Breast epithelium (tissue), 4 donors: Measurements from ENCODE around the gene CLCN2. TPM values are rescaled to one million over a fixed set of nuclear protein-coding genes. Genes with fewer than 3 reads are reported as not detected.

ENCODE experiments used
- DNase-seq, 2 donors: peaks; one replicate each; pipeline ENCODE4 v3.0.0-alpha.2; 2019; ENCODE audit warnings: low spot score in 2 of 2
- H3K27ac ChIP-seq, 2 donors: fragments of 200-600 bp; sonication (generic) in 1 of 2; one replicate each; pipeline ENCODE4 v1.5.1; 2016 to 2019; ENCODE audit warnings: mild to moderate bottlenecking in 1 of 2
- H3K27me3 ChIP-seq, 2 donors: fragments of 200-600 bp; sonication (generic) in 1 of 2; one replicate each; pipeline versions ENCODE4 v1.5.1 to v1.6.0; 2017 to 2019; ENCODE audit warnings: control low read depth in 1 of 2, mild to moderate bottlenecking in 1 of 2
- H3K36me3 ChIP-seq: fragments of 200-600 bp; one replicate; pipeline ENCODE4 v1.5.1; 2019
- H3K4me1 ChIP-seq, 2 donors: fragments of 200-600 bp; sonication (generic); one replicate each; pipeline ENCODE4 v1.5.1; 2016 to 2019; ENCODE audit warnings: control low read depth in 1 of 2
- H3K4me3 ChIP-seq, 3 donors: fragments of 200-600 bp; sonication (generic); 1 replicate in 2 of 3; 2 replicates in 1 of 3; pipeline ENCODE4 v1.5.1; 2016 to 2019; ENCODE audit warnings: mild to moderate bottlenecking in 3 of 3, moderate library complexity in 2 of 3
- H3K9me3 ChIP-seq, 2 donors: fragments of 200-600 bp; sonication (generic) in 1 of 2; one replicate each; pipeline ENCODE4 v1.5.1; 2016 to 2019; ENCODE audit warnings: control low read depth in 1 of 2
- POLR2A ChIP-seq: fragments of 450-650 bp; IDR thresholded peaks from one replicate; pipeline ENCODE4 v1.6.1; 2016; ENCODE audit warnings: antibody characterized with exemption, mild to moderate bottlenecking, moderate library complexity
- POLR2AphosphoS5 ChIP-seq, 3 donors: sonication (generic); formaldehyde crosslinking; IDR thresholded peaks; one replicate each; pipeline ENCODE4 v1.6.1; 2017; ENCODE audit warnings: antibody characterized with exemption in 3 of 3
- intact Hi-C: fragments of 100-400 bp; cut with DNase I; formaldehyde crosslinking; loops from one replicate; pipeline ENCODE4 v1.15.1; 2023; ENCODE audit warnings: low total_unique reads
- total RNA-seq, 3 donors: library from RNA; depleted of rRNA; stranded (reverse); fragments of >200 nt; gene quantifications; one replicate each; pipeline ENCODE4 v1.1.0, GENCODE V29; 2016
- TF ChIP-seq, protein P1 (sequence below), 3 donors: fragments of 450-650 bp; IDR thresholded peaks; one replicate each; pipeline ENCODE4 v1.5.1; 2016 to 2017; ENCODE audit warnings: antibody characterized with exemption in 3 of 3, mild to moderate bottlenecking in 3 of 3, moderate library complexity in 3 of 3

The CLCN2 gene
- total RNA-seq, 3 donors from 2014 or later, result 2.1 to 4.2 (median 2.6) TPM

GRCh38 chr3:184315543-184315867, 45.9 kb downstream of the CLCN2 start:
- TF ChIP-seq POLR2A, result no peak
- TF ChIP-seq, protein P1, sequence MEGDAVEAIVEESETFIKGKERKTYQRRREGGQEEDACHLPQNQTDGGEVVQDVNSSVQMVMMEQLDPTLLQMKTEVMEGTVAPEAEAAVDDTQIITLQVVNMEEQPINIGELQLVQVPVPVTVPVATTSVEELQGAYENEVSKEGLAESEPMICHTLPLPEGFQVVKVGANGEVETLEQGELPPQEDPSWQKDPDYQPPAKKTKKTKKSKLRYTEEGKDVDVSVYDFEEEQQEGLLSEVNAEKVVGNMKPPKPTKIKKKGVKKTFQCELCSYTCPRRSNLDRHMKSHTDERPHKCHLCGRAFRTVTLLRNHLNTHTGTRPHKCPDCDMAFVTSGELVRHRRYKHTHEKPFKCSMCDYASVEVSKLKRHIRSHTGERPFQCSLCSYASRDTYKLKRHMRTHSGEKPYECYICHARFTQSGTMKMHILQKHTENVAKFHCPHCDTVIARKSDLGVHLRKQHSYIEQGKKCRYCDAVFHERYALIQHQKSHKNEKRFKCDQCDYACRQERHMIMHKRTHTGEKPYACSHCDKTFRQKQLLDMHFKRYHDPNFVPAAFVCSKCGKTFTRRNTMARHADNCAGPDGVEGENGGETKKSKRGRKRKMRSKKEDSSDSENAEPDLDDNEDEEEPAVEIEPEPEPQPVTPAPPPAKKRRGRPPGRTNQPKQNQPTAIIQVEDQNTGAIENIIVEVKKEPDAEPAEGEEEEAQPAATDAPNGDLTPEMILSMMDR (IDR thresholded peaks at IDR 0.05), result no peak
- TF ChIP-seq POLR2AphosphoS5 (IDR thresholded peaks at IDR 0.05), result no peak
- H3K36me3 ChIP-seq, result no peaks in the 10 kb centered on the region
- peaks cover 11 to 36% of the 10 kb centered on the region in 2 donors for H3K4me1 ChIP-seq
- intact Hi-C loops, result loop anchor here (10.0 kb wide), 1 partner anchor 1521 kb away; the partner anchor contains the start of gene ATP11B
- H3K27ac ChIP-seq, result peak overlapping the region; percentile 95 to 99
- peak overlapping the region; percentile 63 to 86 (median 64) for H3K4me3 ChIP-seq
- no peaks in the 10 kb centered on the region for H3K9me3 ChIP-seq
- no peak for DNase-seq
- no peaks in the 10 kb centered on the region for H3K27me3 ChIP-seq

- Histone ChIP-seq H3K9me3 (no peaks in the 10 kb centered on the region), H3K4me1 (peaks cover 6 to 31% of the 10 kb centered on the region in 2 donors), H3K36me3 (no peaks in the 10 kb centered on the region), H3K27me3 (no peaks in the 10 kb centered on the region), H3K27ac (peak overlapping the region; percentile 95 to 99), H3K4me3 (peak overlapping the region; percentile 63 to 86 (median 64))
- intact Hi-C loops, result loop anchor here (10.0 kb wide), 1 partner anchor 1520 kb away; the partner anchor contains the start of gene ATP11B
- peak; percentile 76 to 84 for DNase-seq
- TF ChIP-seq POLR2A (no peak), POLR2AphosphoS5 (IDR thresholded peaks at IDR 0.05) (peak; percentile 7 to 85 (median 60))
- TF ChIP-seq, protein P1 (IDR thresholded peaks at IDR 0.05), result no peak
Measured at GRCh38 chr3:184314700-184315542, 46.5 kb downstream of the CLCN2 start.

DNA sequence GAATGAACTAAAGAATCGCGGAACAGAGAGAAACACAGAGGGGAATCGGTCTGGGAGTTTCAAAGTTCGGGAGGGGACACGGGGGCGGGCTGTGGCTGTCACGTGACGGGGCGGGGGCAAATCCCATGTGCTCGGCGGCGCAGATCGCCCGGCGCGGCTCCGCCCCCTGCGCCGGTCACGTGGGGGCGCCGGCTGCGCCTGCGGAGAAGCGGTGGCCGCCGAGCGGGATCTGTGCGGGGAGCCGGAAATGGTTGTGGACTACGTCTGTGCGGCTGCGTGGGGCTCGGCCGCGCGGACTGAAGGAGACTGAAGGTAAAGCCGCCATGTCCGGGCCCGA, 47.1 kb downstream of the CLCN2 start, which contains the start of gene EIF4G1:
Gene EIF4G1 (plus strand): TSS at position 244 of the 337 bp plus-strand sequence. CDS start 1,191 bp downstream, outside the sequence.
- DNase-seq, result peak; percentile 93 to 94
- no peaks in the 10 kb centered on the region for H3K36me3 ChIP-seq
- no peaks in the 10 kb centered on the region for H3K9me3 ChIP-seq
- H3K4me3 ChIP-seq, result peak within 1 kb of the TSS; percentile 63 to 86 (median 64)
- H3K27me3 ChIP-seq, result no peaks in the 10 kb centered on the region
- H3K4me1 ChIP-seq, result peaks cover 5 to 31% of the 10 kb centered on the region in 2 donors
- intact Hi-C loops, result loop anchor here (10.0 kb wide), 1 partner anchor 1520 kb away; the partner anchor contains the start of gene ATP11B
- TF ChIP-seq POLR2AphosphoS5 (IDR thresholded peaks at IDR 0.05), result peak in 2 of 3 donors; percentile 55 to 88
- TF ChIP-seq POLR2A, result peak; percentile 52
- TF ChIP-seq, protein P1 (IDR thresholded peaks at IDR 0.05), result no peak
- peak within 1 kb of the TSS; percentile 95 to 99 for H3K27ac ChIP-seq

DNA sequence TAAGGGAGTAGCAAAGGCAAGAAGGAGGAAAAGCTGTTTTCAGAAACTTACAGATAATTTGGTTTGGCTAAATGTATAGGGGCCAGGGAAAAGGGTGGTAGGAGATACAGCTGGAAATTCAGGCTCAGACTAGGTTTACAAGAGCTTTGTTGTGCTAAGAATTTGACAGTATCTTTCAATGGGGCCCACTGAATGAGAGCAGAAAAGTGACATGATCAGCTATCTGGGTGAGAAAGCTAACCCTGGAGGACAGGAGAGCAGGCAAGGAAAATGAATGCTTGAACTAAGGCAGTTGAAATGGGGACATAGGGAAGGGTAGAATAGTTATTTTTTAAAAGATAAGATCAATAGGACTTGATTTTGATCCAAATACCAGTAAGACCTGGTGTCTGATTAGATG, 49.8 kb downstream of the CLCN2 start:
- intact Hi-C loops, result loop anchor here (10.0 kb wide), 1 partner anchor 1517 kb away; the partner anchor contains the start of gene ATP11B

More for the DNA sequence above, 49.8 kb downstream of the CLCN2 start:
- Histone ChIP-seq H3K4me3 (no peak overlapping the region), H3K9me3 (no peaks in the 10 kb centered on the region), H3K36me3 (no peaks in the 10 kb centered on the region), H3K27ac (no peak overlapping the region), H3K27me3 (no peaks in the 10 kb centered on the region), H3K4me1 (peaks cover 5 to 10% of the 10 kb centered on the region in 2 donors)
- DNase-seq, result no peak
- TF ChIP-seq POLR2AphosphoS5 (IDR thresholded peaks at IDR 0.05) (no peak), POLR2A (no peak)
- TF ChIP-seq, protein P1 (IDR thresholded peaks at IDR 0.05), result no peak
